ENCODE results near the gene PDHX.
"Not testable (repeated sequence)": the region's sequence is repeated elsewhere in the genome, so short reads cannot be mapped to it uniquely, and the experiment has no call there.

PDHX gene

DNA sequence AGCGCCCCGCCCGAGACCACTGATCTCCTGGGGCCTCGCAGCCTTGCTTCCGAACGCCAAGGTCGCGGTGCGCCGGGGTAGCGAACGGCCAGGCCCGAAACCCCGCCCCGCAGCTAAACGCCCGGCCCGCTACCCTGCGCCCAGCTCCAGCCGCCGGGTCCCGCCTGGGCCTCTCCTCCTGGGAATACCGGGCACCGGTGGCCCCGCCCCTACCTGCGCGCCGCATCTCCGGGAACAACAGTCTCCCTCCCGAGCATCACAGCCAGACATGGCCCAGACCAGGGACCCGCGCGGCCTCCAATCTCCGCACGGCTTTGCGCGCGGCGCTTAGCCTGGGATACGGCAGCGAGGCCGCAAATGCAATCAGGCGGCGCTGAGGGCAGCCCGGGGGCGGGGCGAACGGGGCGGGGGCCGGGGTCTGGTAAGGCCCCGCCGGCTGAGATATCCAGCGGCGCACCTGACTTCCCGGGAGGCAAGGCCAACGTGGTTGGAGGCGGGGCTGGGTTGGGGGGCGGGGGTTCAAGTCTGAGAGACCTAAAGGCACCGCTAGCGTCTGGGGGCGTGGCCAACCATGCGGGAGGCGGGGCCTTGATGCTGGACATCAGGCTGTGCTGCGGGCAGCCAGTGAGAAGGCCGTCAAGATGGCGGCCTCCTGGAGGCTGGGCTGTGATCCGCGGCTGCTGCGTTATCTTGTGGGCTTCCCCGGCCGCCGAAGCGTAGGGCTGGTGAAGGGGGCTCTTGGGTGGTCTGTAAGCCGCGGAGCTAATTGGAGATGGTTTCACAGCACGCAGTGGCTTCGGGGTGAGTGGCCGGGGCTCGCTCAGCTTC lies at the start of gene PDHX, which contains the start of gene APIP:
PDHX (plus strand) TSS at position 604 of the 828 bp plus-strand sequence; CDS start at position 642, 38 bp downstream.
APIP (minus strand) TSS at position 365 of the 828 bp plus-strand sequence; CDS start at position 270, 95 bp downstream.
- FAIRE-seq = peak; percentile 76

DNA sequence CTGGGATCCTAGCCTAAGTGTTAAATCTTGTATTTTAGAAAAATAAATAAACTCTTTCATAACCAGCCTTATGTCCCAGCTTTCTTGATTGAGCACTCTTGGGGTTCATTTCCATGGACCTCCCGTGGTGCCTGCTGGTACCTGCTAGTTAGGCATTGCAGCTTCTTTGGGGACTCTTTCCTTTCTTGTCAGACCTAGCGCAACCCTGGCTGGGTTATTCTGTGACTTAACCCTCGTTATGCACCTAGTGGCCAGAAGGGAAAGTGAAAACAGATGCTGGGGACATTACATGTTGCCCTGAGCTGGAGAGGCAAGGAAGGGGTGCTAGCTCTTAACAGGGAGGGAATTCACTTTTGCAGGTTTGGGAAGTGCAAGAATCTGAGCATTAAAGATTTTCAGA lies 47.0 kb upstream of the PDHX start:
- FAIRE-seq = no peak

DNA sequence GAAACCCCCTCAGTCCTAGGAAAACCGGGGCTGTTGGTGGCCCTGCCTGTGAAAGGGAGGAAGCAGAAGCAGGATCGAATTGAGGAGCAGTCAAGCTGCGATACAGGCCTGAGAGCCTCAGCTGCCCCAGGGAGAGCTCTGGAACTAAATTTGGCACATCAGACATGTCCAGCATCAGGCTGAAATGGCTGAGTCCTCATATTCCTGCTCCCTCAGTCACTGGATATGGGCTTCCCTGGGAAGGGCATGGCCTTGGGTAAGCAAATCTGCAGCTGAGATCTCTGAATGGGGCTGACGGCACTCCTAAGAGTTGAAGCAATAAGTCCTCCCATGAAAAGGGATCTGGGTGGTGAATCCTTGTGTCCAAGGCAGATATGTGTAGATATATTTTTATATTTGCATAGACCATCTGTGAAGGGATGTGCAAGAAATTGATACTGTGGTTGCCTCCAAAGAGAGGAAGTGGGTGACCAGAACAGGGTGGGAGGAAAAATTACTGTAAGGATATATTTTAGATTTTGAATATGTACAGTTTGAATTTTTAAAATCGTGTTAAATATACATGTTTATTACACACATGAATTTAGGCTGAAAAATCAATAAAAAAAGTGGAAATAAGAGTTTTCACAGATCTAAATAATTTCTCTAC lies 45.7 kb upstream of the PDHX start:
- no peak for FAIRE-seq

DNA sequence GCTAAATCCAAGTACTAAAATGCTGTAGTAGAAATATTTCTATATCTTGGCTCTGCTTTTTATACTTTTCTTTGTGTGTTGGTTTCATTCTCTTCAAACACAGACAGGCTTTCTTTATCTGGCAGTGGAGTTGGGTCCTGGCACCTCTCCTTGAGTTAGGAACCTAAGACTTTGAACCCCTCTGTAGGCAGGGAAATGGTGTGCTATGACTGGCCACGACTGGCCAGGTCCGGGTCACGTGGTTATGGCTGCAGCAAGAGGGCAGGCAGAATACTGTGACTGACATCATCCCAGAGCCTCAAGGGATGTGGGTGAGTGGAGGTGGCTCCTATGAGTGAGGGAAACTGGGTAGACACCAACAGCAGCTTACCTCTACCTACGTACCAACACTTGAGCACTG lies 42.2 kb upstream of the PDHX start:
- FAIRE-seq = no peak

DNA sequence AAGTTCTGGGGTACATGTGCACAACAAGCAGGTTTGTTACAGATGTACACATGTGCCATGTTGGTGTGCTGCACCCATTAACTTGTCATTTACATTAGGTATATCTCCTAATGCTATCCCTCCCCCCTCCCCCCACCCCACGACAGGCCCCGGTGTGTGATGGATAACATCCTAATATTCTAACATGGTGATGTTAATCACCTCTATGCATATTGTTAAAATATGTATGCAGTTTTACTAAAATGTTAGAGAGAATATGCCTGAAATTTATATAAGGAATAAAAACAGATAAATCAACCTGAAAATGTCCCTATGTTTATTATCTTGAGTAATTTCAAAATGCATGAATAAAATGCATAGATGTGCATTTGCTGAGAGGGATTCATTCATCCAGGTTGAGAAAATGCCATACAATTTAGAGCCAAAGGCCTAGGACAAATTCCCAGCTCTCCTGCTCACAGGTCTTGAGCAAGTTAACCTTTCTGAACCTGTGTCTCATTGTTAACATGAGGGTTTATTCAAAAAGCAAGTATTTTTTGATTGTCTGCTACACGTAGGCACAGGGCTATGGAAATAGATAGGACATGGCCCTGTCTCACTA lies 38.9 kb upstream of the PDHX start:
- FAIRE-seq = no peak

DNA sequence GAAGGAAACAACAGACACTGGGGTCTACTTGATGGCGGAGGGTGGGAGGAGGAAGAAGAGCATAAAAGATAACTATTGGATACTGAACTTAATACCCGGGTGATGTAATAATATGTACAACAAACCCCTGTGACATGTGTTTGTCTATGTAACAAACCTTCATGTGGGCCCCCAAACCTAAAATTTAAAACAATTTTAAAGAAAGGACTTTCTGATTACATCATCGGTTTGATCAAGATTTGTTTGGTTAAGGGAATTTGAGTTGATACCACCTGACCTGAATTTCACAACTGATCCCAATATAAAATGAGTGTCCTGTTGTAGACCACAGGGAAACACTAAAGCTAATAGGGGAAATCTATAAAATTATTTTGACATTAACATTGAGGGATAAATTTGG lies 34.5 kb upstream of the PDHX start:
- no peak for FAIRE-seq

DNA sequence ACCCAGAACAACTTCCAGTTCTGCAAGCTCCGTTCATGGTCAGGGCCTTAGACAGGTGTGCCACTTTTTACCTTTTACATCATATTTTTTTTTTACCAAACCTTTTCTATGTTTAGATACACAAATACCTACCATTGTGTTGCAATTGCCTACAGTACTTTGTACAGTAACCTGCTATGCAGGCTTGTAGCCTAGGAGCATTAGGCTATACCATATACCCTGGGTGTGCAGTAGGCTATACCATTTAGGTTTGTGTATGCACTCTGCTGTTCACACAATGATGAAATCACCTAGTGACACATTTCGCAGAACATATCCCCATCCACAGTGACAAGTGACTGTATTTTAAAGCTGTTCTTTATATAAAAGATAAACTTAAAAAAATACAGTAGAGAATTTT lies 29.8 kb upstream of the PDHX start:
- FAIRE-seq = no peak

DNA sequence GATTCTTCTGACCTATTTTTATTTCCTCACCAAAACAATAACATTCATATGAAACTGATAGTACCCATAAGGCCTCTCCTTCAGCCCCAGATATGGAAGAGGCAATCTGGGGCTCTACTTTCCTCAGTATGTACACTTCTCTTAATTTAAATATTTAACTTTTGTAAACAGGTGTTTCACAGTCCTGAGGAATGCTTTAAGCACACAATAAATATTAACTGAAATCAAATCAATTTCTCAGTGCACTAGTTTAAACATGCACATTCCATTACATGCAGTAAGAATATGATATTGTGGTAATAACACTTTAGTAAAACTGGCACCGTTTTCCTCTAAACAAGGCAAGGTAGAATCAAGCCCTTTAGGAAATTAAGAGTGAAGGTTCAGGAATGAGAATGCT lies 29.2 kb upstream of the PDHX start:
- FAIRE-seq = no peak

DNA sequence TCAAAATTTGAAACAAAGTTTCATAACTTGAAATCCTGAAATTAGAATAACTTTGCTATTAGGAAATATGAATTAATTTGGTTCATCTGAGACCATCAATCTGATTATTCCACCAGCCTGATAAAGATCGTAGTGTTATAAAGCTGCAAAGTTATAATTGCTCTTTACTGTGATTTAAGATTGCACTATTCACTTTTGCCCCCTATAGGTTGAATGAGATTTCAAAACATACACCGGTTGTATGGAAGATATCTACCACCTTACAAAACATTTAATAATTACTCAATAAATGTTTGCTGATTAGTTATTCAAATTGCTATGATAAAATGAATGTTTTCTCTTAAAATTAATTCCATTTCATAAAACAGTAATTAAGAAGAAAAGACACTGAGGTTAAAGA lies 26.3 kb upstream of the PDHX start:
- no peak for FAIRE-seq

DNA sequence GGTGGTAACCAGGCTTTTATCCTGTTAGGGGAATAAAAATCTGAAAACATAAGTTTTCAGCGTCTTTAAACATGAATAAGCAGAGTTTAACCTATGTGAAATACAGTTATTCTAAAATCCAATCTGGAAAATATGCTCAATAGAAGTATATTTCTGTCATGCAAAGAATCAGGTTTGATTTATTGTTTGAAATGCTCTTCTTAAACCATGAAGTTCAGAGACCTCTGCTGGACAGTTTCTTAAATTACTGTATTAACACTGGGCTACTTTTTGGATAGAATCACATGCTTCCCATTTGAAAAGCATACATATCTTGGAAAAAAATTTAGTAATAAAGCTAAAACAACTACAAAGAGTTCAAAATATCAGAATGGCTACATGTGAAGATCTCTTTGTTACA lies 25.6 kb upstream of the PDHX start:
- peak; percentile 27 for FAIRE-seq

DNA sequence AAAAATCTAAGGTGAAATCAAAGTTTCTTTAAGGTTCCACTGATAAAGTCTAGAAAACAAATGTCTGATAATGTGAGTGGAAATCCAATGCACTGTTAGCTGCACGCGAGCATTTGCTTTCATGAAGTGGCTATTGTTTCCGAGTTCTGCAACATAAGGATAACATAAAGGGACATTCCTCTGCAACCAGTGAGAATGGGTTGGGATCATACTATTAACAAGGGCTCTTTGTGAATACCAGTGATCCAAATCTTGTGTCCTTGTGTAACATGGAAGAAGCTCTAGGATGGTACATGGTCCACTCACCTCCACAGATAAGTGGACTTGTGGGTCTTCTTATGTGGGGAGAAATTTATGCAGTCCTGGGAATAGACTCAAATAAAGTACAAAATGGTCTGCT lies 24.8 kb upstream of the PDHX start:
- FAIRE-seq = no peak

DNA sequence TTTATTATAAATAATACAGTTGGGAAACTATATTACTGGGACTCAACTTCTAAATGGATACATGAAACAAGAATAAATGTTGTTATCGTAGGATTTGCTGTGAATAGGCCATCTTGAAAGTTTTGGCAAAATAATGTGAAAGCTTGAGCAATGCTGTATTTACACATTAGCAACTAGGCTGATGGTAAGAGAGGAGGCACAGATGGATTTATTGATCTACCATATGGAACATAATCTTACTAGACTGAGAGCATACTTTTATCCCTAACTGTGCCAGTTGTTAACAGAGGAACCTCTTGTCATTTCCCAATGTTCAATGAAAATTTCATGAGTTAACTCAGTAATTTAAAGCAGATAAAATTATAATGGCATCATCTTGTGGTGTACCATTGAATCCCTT lies 23.0 kb upstream of the PDHX start:
- FAIRE-seq = no peak

DNA sequence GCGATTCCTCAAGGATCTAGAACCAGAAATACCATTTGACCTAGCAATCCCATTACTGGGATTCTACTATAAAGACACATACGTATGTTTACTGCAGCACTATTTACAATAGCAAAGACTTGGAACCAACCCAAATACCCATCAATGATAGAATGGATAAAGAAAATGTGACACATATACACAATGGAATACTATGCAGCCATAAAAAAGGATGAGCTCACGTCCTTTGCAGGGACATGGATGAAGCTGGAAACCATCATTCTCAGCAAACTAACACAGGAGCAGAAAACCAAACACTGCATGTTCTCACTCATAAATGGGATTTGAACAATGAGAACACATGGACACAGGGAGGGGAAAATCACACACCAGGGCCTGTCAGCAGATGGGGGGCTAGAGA lies 20.2 kb upstream of the PDHX start:
- FAIRE-seq = not testable (repeated sequence)

DNA sequence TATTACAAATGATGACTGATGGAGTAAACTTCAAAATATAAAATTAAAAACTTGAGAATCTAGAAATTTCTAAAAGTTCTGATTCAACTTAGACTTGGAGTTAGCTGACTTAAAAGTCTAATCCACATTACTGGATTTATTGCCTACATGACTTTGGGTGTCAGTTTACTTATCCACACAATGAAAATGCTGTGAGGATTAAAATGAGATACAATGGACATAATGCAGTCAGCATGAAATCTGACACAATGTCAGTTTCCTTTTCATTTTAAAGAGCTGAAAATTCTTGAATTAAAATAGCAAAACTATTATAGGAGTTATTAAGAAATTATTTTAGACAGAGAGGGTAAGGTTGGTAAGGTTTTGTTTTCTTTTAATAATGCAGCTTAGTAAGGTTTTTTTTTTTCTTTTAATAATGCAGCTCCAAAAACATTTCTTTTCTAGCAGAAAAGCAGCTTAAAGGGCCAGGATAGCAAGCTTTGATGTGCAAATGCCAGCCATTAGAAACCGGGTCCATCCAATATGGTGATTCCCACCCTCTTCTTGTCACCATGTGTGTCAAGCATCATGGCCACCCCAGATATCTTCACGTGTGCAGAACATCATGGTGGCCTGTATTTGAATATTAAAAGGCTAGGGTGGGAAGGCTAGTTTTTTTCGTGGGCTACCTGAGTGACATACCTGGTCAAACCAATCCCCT lies 19.1 kb upstream of the PDHX start:
- no peak for FAIRE-seq

DNA sequence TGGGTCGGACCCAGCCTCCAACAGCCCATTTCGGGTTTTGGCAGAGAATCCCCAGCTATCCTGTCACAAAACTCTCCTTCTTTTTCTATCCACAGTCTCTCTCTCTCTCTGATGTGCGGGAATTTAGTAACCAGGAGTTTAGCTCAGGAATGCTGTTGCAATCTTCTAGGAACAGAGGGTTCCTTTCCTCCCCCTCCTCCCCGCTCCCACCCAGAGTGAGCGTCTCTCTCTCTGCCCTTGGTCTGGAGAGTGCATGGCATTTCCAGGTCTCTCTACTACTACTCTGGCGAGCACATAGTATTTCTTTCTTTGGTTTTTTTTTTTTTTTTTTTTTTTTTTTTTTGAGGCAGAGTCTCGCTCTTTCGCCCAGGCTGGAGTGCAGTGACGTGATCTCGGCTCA lies 17.9 kb upstream of the PDHX start:
- FAIRE-seq = no peak

DNA sequence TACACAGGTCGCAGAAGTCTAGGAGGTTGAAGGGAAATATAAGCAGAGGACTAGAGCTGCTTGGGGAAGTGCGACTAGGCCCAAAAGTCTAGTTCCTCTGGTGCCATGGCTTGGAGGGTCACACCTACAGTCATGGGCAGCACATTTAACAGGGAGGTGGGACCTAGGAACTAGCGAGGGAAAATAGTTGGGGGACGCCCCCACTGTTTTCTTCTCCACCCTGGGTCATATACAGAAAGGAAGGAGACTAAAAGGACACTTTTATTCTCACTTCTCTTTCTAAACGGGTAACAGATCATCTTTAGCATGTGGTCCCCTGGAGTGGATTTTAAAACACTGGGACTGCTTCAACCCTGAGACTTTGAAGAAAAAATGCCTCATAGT lies 16.8 kb upstream of the PDHX start:
- FAIRE-seq = no peak

DNA sequence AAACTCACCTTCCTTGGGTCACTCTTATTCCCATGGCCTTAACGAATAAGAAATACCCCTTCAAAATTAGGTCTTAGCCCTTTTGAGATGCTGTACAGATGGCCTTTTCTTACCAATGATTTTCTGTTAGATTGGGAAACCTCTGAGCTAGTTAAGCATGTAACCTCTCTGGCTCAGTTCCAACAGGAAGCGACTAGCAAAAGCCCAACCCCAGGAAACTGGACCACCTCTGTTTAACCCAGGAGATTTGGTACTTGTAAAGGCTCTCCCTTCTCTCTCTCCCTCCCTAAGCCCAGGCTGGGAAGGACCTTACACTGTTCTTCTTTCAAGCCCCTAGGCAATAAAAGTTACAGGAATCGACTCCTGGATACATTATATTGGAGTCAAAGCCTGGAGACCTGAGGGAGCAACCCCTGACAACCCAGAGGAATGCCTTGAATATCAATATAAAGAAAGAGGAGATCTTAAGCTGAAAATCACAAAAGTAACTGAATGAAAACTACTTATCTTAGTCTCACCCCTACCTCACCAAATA lies 11.9 kb upstream of the PDHX start:
- no peak for FAIRE-seq

DNA sequence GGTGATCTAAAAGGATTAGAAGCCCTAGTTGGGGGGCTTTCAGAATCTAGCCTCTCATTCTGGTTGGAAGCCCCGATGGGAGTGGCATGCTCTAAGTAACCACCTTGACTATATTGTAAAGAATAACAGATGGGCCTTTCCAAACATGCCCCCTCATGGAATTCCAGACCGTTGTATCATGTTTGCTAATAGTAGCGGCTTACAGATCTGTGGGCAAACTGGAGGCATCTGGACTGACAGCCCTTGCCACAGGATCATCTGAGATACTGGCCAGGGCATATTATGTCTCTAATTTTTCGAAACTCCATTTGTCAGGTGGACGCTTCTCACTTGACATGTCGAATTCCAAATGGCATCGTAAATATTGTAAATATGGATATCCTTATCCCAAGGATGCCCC lies 10.8 kb upstream of the PDHX start:
- FAIRE-seq = no peak

DNA sequence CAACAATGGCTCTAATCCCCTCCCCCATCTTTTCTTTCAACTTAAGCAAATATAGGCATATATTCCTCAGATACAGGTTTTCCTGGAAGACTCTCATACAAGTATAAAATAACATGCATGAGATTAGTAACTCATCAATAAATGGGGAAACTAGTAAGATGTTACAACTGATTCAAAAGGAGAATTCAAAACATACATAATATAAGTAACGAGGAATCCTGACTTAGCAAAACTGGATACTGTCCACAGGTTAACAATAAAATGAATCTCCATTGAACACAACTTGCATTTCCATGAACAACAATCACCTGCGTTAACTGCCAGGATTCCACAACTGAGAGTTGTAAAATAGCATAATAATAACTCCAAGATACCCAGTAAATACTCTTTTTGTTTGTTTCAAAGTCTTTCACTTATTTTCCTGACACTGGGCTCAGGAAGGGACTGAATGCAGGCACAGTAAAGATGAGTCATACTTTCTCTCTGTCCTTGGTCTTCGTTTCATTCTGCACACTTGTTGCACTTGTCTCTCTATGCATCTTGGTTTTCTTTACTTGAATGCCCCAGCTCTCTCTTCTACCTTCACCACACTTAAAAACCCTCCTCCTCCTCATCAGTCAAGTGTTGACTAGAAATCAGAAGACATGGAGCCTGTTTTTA lies 8.4 kb upstream of the PDHX start:
- no peak for FAIRE-seq

DNA sequence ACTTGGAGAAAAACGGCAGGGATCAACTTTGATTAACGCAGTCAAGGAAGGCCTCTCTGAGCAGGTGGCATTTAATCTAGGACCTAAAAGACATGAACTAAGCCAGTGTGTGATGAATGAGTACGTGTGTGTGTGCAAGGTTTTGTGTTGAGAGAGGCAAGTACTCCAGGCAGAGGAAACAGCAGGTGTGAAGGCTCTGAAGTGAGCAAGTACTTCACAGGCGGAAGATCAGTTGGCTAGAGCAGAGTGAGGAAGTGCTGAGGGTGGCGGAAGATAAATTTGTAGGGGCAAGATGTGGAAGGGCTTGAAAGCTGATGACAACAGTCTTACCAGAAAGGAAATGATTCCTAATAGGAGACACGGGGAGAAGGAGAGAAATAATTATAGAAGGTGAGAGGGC lies 7.0 kb upstream of the PDHX start:
- no peak for FAIRE-seq

DNA sequence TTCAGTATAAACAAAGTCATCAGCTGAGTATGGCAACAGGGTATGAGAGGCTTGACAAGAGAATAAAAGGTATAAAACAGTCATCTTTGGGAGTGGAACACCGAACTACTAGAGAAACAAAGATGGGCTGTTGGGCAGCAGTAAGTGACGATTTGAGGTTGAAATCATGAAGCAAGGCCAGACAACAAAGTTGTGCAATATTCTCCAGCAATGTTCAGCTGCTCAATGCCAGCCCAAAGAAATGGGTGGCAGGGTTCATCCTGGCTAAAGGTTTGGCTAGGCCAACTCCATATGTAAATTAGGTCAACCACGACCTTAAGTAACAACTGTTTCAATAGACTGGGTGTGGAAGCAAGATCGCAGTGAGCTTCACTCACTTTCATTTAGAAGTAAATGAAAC lies 6.5 kb upstream of the PDHX start:
- FAIRE-seq = no peak

DNA sequence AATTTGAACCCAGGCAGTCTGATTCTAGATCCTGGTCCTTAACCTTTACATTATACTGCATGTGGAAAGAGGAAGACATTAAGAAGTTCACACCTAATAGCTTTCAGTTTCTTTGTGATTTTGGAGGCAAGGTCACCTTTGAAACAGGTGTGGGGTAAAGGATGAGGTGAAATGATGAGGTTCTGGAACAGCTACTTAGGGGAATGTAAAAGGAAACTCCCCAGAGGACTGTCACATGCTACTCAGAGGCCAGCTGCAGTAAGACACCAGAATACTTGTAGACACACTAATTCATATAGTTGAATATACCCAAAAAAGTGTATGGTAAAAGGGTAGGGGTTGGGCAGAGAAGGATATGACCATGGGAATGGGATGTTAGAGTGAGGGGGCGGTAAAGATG lies 5.6 kb upstream of the PDHX start:
- no peak for FAIRE-seq

DNA sequence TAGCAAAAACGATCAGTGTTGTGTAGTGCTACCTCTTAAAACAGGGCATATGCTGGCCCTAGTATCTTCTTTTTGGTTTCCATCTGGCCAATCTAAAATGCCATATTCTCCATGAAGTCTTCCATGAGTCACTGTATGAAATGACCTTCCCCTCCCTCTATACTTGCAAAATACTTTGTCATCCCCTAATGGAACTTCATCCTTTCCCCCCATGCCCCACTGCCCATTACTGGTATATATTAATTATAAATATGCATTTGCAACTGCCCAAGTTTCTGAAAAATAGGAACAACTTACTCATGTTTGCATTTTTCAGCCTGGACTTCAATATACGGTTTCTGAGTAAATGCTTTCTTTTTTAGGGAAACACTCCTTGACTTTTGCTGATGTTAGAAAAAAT lies 4.7 kb upstream of the PDHX start:
- no peak for FAIRE-seq
